Karpas-422 (cell line): Measurements from ENCODE around the gene LRRC45. TPM values are rescaled to one million over a fixed set of nuclear protein-coding genes. Genes with fewer than 3 reads are reported as not detected.
A peak's percentile ranks its signal among the peaks of the same experiment; 100 is the strongest.

Experiments used
- DNase-seq: peaks from one replicate; pipeline ENCODE4 v3.0.0-alpha.2; 2015
- H2AFZ ChIP-seq: fragments of 200-600 bp; sonication (generic); 2 replicates; pipeline ENCODE4 v1.6.1; 2014; ENCODE audit warnings: antibody characterized with exemption, low read length, mixed read lengths
- H3K27ac ChIP-seq: fragments of 200-600 bp; sonication (generic); 2 replicates; pipeline ENCODE4 v1.5.1; 2014; ENCODE audit warnings: mild to moderate bottlenecking, low read length, moderate library complexity
- H3K27me3 ChIP-seq: fragments of 200-600 bp; sonication (generic); 2 replicates; pipeline ENCODE4 v1.6.1; 2014; ENCODE audit warnings: low read length, mixed read lengths
- H3K36me3 ChIP-seq: fragments of 200-600 bp; sonication (generic); 2 replicates; pipeline ENCODE4 v1.6.1; 2014; ENCODE audit warnings: low read length, mixed read lengths; ENCODE audit not compliant: insufficient read depth
- H3K4me1 ChIP-seq: fragments of 200-600 bp; sonication (generic); 2 replicates; pipeline ENCODE4 v1.6.1; 2014; ENCODE audit warnings: mild to moderate bottlenecking, low read length, mixed read lengths
- H3K4me2 ChIP-seq: fragments of 200-600 bp; sonication (generic); 2 replicates; pipeline ENCODE4 v1.6.1; 2014; ENCODE audit warnings: low read length, low read depth, mild to moderate bottlenecking; ENCODE audit not compliant: poor library complexity, severe bottlenecking
- H3K4me3 ChIP-seq: fragments of 200-600 bp; sonication (generic); 2 replicates; pipeline ENCODE4 v1.5.1; 2014; ENCODE audit warnings: mild to moderate bottlenecking, antibody characterized with exemption, low read length, mixed read lengths
- H3K79me2 ChIP-seq: fragments of 200-600 bp; sonication (generic); 2 replicates; pipeline ENCODE4 v1.6.1; 2014; ENCODE audit warnings: mild to moderate bottlenecking, low read length, mixed read lengths
- H3K9ac ChIP-seq: fragments of 200-600 bp; sonication (generic); 2 replicates; pipeline ENCODE4 v1.6.0; 2014; ENCODE audit warnings: low read length
- H3K9me2 ChIP-seq: fragments of 200-600 bp; sonication (generic), shearing (Covaris generic); replicated peaks from 2 replicates; pipeline ENCODE4 v1.6.0; 2014; ENCODE audit warnings: mild to moderate bottlenecking, low read length, moderate library complexity; ENCODE audit not compliant: insufficient read depth
- H3K9me3 ChIP-seq: fragments of 300-700, 200-600 bp; sonication (generic); 2 replicates; pipeline ENCODE4 v1.6.1; 2014; ENCODE audit warnings: low read length, mixed read lengths
- H4K20me1 ChIP-seq: fragments of 200-600 bp; sonication (generic); 2 replicates; pipeline ENCODE4 v1.6.1; 2014; ENCODE audit warnings: mild to moderate bottlenecking, antibody characterized with exemption, low read length, low read depth; ENCODE audit not compliant: insufficient read depth
- total RNA-seq: library from RNA; depleted of rRNA; stranded (reverse); fragments of >200 nt; shearing (Covaris generic); gene quantifications from 2 replicates; pipeline ENCODE4 v1.2.3, GENCODE V29; 2014; ENCODE audit warnings: low replicate concordance

The LRRC45 gene
- total RNA-seq, 1 experiment from 2014 or later: 13.3 TPM

DNA sequence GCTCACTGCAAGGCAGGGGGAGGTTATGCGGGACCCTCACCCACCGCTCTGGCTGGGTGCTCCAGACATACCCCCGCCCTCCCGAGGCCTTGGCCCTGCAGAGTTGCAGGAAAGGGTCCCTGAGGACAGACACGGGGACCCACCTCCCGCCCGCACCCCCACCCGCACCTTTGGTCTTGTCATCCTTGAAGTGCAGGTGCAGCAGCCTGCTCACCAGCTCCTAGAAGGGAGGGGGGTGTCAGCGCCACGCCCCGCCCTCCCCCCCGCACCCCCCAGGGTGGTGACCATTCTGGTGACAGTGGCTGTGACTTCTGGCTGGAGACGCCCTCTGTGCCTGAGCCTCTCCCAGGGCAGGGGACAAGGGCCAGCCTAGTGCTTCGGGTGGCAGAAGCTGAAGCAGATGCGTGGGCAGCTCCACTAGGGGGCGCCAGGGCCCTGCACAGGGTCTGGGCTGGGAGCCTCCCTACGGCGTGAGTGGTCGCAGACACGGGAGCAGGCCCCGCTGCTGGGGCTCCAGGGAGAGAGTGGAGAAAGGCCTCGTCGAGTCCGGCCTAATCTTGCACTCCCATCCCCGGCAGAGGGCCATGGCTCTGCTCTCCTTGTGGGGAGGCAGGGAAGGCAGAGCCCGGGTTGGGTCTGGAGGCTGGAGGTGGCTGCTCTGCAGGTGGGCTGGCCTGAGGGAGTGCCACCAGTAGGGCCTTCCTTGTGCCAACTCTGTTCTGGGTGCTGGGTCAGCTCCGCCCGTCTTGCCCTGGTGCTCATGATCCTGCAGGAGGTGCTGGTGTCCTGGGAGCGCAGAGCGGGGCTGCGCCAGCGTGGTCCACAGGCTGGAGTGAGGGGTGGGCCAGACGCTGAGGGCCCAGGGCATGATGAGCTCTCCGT lies 3.2 kb upstream of the LRRC45 start:
- no peak overlapping the region for H3K27ac ChIP-seq
- H3K9me3 ChIP-seq: no peaks in the 10 kb centered on the region
- H3K79me2 ChIP-seq: peaks cover 26% of the 10 kb centered on the region
- no peaks in the 10 kb centered on the region for H3K27me3 ChIP-seq
- H3K36me3 ChIP-seq: no peaks in the 10 kb centered on the region
- no peaks in the 10 kb centered on the region for H3K9me2 ChIP-seq
- H2AFZ ChIP-seq: no peak overlapping the region
- no peak overlapping the region for H3K9ac ChIP-seq
- H4K20me1 ChIP-seq: peaks cover 3% of the 10 kb centered on the region; the same call in 1 of the 2 replicates
- DNase-seq: peak; percentile 90
- H3K4me3 ChIP-seq: no peak overlapping the region
- peaks cover 30% of the 10 kb centered on the region for H3K4me1 ChIP-seq
- H3K4me2 ChIP-seq: no peak overlapping the region

DNA sequence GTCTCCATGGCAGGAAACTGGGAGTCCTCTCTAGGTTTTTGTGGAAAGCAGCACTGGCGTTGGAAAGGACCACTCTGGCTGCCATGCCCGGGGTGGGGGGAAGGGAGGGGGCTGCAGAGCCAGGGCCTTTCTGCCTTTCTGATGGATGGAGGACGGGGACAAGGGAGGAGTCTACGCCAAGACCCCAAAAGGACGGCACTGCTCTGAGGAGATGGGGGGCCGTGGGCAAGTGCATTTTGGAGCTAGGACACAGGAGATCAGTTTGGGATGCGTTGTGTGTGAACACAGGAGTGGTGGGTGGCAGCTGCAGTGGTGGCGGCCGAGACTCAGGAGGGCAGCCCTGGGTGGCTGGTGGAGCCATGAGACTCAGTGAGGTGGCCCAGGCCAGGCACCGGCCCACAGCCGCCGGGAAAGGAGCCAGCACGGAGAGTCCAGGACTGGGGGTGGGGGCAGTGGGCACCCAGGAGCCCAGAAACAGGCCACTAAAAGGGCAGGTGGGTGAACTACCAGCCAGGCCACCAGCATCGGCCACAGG lies 2.5 kb upstream of the LRRC45 start:
- H3K4me2 ChIP-seq: peak overlapping the region; percentile 96
- no peak overlapping the region for H2AFZ ChIP-seq
- no peak overlapping the region for H3K27ac ChIP-seq
- peak overlapping the region; percentile 97 for H3K9ac ChIP-seq
- no peaks in the 10 kb centered on the region for H3K9me3 ChIP-seq
- H3K4me1 ChIP-seq: peaks cover 30% of the 10 kb centered on the region
- H4K20me1 ChIP-seq: peaks cover 3% of the 10 kb centered on the region; the same call in 1 of the 2 replicates
- H3K27me3 ChIP-seq: no peaks in the 10 kb centered on the region
- H3K79me2 ChIP-seq: peaks cover 26% of the 10 kb centered on the region
- no peak for DNase-seq
- H3K9me2 ChIP-seq: no peaks in the 10 kb centered on the region
- peak overlapping the region; percentile 98; the same call in 1 of the 2 replicates for H3K4me3 ChIP-seq
- no peaks in the 10 kb centered on the region for H3K36me3 ChIP-seq

DNA sequence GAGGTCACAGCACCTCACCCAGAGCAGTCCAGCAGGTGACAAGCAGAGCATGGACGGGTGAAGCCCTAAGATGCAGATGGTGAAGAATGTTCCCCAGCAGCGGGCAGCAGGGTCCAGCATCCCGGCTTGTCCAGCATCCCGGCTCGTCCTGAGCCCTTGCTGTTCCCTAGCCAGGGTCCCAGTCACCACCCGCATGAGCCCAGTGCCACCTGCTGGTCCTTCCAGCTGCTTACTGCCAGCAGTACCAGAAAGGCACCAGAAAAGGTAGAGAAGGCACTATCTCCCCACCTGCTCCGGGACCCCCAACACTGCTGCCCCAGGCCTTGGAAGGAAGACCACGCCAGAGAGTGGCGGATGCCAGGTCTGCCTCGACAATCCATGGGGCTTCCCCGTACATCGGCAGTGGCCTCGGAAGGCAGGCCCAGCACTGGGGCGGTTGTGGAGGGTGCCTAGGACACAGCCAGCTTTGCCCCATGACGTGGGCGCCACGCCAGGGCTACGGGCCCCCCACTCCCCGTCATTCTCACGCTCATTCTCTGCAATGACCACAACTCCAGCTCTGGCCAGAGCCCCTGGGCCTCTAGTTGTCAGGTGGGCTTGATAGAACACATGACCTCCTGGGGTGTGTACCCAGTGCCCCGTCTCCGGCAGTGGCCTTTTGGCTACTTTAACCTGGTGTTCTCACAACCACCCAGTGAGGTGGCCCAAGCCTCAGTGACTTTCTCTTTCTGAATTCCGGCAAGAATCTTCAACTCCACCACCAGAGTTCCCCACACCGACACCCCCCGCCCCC lies 1.8 kb upstream of the LRRC45 start:
- H3K79me2 ChIP-seq: peaks cover 26% of the 10 kb centered on the region
- peak overlapping the region; percentile 96 for H3K4me2 ChIP-seq
- peaks cover 30% of the 10 kb centered on the region for H3K4me1 ChIP-seq
- H2AFZ ChIP-seq: no peak overlapping the region
- H3K27ac ChIP-seq: peak overlapping the region; percentile 61
- no peaks in the 10 kb centered on the region for H3K27me3 ChIP-seq
- no peaks in the 10 kb centered on the region for H3K9me3 ChIP-seq
- DNase-seq: peak; percentile 82
- no peaks in the 10 kb centered on the region for H3K36me3 ChIP-seq
- peaks cover 3% of the 10 kb centered on the region; the same call in 1 of the 2 replicates for H4K20me1 ChIP-seq
- H3K9me2 ChIP-seq: no peaks in the 10 kb centered on the region
- peak overlapping the region; percentile 97 for H3K9ac ChIP-seq
- H3K4me3 ChIP-seq: peak overlapping the region; percentile 98

DNA sequence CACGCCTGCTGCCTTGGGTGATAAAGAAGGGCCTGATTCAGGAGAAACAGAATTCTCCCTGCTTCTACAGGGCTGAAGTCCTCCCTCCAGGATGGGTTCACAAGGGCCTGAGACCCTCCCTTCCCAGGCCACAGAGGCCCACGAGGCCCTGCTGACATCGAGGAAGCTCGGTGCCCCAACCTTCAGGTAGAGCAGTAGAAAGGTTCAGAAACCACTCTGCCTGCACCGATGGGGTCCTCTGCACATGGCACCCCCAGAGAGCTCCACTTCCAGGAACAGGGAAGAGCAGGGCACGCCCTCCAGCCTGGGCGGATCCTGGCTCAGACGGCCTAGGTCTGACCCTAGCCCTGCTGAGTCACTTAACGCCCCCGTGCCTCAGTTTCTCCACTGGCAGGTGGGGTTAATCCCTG lies 1.2 kb upstream of the LRRC45 start:
- Histone ChIP-seq H3K9me2 (no peaks in the 10 kb centered on the region), H3K9ac (peak overlapping the region; percentile 97), H3K4me3 (peak overlapping the region; percentile 98), H3K36me3 (no peaks in the 10 kb centered on the region), H3K27me3 (no peaks in the 10 kb centered on the region), H4K20me1 (peaks cover 3% of the 10 kb centered on the region; the same call in 1 of the 2 replicates), H3K4me2 (peak overlapping the region; percentile 96), H2AFZ (no peak overlapping the region), H3K27ac (peak overlapping the region; percentile 61), H3K9me3 (no peaks in the 10 kb centered on the region), H3K79me2 (peaks cover 26% of the 10 kb centered on the region), H3K4me1 (peaks cover 30% of the 10 kb centered on the region)
- peak; percentile 59 for DNase-seq

DNA sequence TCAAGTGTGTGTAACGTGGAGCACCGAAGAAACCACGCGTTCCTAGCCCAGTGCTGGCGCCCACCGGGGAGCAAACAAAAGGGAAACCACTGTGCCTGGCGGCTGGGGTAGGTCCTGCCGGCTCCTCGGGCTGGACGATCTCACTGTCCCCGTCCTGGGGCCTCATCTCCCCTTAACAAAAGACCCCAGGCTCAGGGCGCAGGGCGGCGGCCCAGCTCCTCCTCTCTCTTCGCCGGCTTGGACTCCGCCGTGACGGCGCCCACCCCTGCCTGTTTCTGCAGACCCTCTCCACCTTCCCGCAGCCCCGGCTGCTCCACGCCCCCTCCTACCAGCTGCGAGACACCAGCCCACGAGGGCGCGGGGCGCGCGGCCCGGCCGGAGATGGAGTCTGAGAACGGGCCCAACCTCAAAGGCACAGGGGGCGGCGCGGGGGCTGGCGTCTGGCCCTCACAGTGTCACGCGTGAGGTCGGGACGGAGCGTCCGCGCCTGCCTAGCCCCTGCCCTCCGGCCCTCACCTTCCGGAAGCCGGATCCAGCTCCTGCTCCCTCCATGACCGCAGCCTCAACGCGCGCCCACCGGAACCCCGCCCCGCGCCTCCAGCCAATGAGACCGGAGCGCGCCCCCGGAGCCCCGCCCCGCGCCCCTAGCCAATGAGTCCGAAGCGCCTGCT lies 660 bp upstream of the LRRC45 start, which contains the start of gene CENPX:
TSS of gene CENPX (minus strand) at position 569 of the 671 bp plus-strand sequence. CDS start at position 552, 17 bp downstream.
- Histone ChIP-seq H3K9me3 (no peaks in the 10 kb centered on the region), H3K4me3 (peak within 1 kb of the TSS; percentile 98), H3K27me3 (no peaks in the 10 kb centered on the region), H3K4me2 (peak within 1 kb of the TSS; percentile 96), H2AFZ (peak within 1 kb of the TSS; percentile 84), H3K4me1 (peaks cover 30% of the 10 kb centered on the region), H3K27ac (peak within 1 kb of the TSS; percentile 61), H3K9me2 (no peaks in the 10 kb centered on the region), H3K9ac (peak within 1 kb of the TSS; percentile 97), H3K79me2 (peaks cover 26% of the 10 kb centered on the region), H3K36me3 (no peaks in the 10 kb centered on the region), H4K20me1 (peaks cover 3% of the 10 kb centered on the region; the same call in 1 of the 2 replicates)
- DNase-seq: no peak

DNA sequence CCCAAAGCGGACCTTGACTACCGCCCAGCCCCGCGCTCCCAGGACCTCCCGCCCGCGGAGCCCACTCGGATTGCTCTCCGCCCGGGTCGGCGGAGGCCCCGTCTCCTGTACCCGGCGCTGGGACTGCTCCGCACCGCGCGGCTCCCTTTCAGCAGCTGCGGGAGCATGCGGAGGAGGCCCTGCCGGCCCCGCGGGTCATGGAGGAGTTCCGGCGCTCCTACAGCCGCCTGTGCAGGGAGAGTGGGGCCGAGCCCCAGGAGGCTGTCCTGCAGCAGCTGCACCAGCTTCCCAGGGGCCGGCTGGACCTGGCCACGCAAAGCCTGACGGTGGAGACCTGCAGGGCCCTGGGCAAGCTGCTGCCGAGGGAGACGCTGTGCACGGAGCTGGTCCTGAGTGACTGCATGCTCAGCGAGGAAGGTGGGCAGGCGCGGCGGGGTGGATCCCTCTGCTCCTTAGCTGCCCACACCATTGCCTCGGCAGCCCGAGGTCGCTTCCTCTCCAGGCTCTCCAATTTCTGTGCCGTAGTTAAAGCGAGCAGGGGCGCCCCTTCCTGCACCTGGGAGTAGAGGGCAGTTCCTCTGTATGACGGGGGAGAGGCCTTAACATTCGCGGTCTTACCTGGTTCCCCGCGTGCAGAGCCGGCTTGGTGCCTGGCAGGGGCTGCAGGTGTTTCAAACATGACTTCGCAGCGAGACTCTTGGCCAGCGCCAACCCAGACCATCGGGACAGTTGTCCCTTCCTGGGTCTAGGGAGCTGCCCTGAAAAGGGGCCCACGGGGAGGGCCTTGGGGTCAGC lies 539 bp downstream of the LRRC45 start:
- peak overlapping the region; percentile 98 for H3K4me3 ChIP-seq
- H3K36me3 ChIP-seq: no peaks in the 10 kb centered on the region
- H3K9me2 ChIP-seq: no peaks in the 10 kb centered on the region
- peak overlapping the region; percentile 96 for H3K9ac ChIP-seq
- peaks cover 30% of the 10 kb centered on the region for H3K4me1 ChIP-seq
- DNase-seq: peak; percentile 79
- peak overlapping the region; percentile 96 for H3K4me2 ChIP-seq
- H3K27ac ChIP-seq: 0 out of 2 replicates have a peak overlapping the region, but pooled peaks have one; percentile 28
- no peaks in the 10 kb centered on the region for H3K27me3 ChIP-seq
- peaks cover 3% of the 10 kb centered on the region; the same call in 1 of the 2 replicates for H4K20me1 ChIP-seq
- peak overlapping the region; percentile 84 for H2AFZ ChIP-seq
- peaks cover 26% of the 10 kb centered on the region for H3K79me2 ChIP-seq
- no peaks in the 10 kb centered on the region for H3K9me3 ChIP-seq

DNA sequence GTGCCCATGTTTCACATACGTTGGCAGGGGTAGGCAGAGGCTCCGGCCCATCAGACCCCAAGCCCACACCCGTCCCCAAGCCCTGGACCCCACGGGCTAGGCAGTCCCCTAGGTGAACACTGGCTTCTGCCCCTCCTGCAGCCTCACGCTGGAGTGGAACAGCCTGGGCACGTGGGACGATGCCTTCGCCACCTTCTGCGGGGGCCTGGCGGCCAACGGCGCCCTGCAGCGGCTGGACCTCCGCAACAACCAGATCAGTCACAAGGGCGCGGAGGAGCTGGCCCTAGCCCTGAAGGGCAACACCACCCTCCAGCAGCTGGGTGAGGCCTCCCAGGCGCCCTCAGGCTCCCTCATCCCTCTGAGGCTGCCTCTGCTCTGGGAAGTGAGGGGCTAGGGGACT lies 1.8 kb downstream of the LRRC45 start:
- peaks cover 26% of the 10 kb centered on the region for H3K79me2 ChIP-seq
- DNase-seq: no peak
- H3K4me3 ChIP-seq: no peak overlapping the region
- no peak overlapping the region for H3K4me2 ChIP-seq
- H3K36me3 ChIP-seq: no peaks in the 10 kb centered on the region
- H2AFZ ChIP-seq: no peak overlapping the region
- H3K9me2 ChIP-seq: no peaks in the 10 kb centered on the region
- no peaks in the 10 kb centered on the region for H3K9me3 ChIP-seq
- peaks cover 30% of the 10 kb centered on the region for H3K4me1 ChIP-seq
- no peaks in the 10 kb centered on the region for H4K20me1 ChIP-seq
- H3K9ac ChIP-seq: no peak overlapping the region
- no peak overlapping the region for H3K27ac ChIP-seq
- H3K27me3 ChIP-seq: no peaks in the 10 kb centered on the region
